Erythroblast (primary cell): ENCODE results near the gene RAB11FIP4.
A peak's percentile ranks its signal among the peaks of the same experiment; 100 is the strongest.

Experiments used
- DNase-seq, 2 experiments: peaks; one replicate each; lab custom pipeline; 2025; lab: John Stamatoyannopoulos, UW
- GATA1 ChIP-seq: IDR thresholded peaks from 2 replicates; pipeline ENCODE4 v1.6.1; 2011; ENCODE audit warnings: low read depth, mild to moderate bottlenecking, control low read depth, low read length, moderate library complexity
- POLR2A ChIP-seq: IDR thresholded peaks from 2 replicates; pipeline ENCODE4 v1.6.1; 2011; ENCODE audit warnings: mild to moderate bottlenecking, low read length

Gene RAB11FIP4

DNA sequence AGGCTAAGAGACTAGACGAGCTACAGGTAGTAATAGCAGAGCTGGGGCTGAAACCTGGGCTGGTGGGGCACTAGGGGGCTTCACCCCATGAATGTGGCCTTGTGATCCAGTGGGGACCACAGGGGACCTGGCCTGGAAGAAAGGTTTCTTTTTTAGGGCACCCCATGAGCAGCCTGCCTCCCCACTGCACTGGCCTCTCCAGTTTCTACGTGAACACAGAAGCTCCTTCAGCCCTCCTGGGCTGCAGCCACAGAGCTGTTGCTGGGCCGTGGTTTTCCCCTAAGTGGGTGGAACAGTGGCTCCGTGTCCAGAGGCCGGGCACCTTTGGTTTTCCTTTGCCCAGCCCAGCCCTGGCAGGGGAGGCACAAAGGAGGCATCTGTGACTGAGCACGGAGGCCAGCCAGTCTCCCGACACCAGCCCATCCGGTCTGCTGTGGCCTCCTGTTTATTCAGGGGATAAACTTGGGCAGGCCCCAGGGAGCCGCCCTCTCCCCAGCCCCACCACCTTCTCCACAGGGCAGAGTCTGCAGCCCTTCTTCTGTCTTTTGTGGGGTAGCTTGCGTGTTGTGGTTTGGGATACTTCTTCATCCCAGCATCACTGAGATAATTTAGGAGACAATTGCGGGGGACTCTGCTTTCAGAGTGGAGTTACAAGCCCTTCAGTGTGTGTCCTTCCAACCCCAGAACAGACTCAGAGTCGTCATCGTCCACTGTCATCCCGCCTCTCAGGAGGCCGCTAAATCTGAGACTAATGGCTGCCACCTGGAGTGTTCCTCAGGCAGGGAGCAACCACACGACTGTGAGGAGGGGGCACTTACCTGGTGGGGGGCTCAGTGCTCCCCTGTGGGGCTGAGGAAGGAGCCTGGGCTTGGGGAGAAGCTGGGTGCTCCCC, 85.3 kb downstream of the RAB11FIP4 start:
- no peak for DNase-seq
- TF ChIP-seq POLR2A: no peak
- no peak for TF ChIP-seq GATA1

DNA sequence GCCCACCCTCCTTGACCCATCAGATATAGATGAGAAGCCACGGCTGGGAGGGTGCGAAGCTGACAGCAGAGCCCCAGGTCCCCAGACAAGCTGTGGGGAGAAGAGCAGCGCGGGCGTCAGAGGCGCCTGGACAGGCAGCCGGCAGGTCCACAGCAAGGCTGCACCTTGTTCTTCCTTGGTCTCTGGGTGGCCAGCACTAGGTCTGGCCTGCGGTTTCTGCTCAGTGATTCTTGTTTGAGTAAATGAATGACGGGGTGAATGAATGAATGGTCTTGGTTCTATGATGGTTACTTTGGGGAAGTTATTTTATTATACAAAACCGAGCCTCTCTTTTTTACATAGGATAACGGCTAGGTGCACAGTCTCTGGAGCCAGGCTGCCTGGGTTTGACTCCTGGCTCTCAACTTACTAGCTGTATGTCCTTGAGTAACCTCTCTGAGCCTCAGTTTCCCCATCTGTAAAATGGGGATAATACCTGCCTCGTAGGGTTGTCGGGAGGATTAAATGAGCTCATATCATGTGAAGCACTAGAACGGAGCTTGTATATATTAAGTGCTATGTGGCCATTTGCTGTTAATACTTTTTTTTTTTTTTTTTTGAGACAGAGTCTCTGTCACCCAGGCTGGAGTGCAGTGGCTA, 86.1 kb downstream of the RAB11FIP4 start:
- TF ChIP-seq POLR2A (no peak), GATA1 (no peak)
- no peak for DNase-seq

DNA sequence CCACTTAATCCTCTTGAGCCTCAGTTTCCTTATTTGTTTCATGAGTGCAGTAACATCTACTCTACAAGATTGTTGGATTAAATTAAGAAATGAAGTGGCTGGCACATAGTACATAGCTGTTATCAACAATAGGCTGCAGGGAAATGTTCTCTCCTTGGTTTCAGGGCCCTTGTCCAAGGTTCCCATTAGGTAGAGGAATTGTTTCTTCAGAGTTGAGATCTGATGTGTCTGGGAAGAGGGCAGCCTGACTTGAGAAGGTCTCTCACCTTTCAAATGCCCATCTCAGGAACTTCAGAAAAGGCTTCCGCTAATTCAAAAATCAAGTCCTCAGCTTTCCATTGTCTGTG, 87.6 kb downstream of the RAB11FIP4 start:
- TF ChIP-seq POLR2A: no peak
- no peak for TF ChIP-seq GATA1

DNA sequence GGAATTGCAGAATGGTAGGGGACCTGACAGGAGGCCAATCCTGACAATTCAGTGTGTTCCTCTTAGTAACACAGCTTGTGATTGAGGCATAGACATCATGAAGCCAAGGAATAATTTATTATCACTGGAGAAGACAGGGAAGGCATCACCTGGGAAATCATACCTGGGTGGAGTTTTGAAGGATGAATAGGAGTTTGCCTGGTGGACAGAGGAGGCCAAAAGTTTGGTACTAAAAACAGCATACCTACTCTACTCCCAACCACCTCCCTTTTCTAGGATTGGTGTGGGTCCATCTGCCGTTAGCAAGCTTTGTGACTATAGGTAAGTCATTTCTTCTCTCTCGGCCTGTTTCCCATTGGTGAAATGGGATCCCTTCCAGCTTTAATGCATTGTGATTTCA, 88.0 kb downstream of the RAB11FIP4 start:
- TF ChIP-seq POLR2A: no peak
- no peak for TF ChIP-seq GATA1
- no peak for DNase-seq

More for the DNA sequence above, 87.6 kb downstream of the RAB11FIP4 start:
- no peak for DNase-seq

DNA sequence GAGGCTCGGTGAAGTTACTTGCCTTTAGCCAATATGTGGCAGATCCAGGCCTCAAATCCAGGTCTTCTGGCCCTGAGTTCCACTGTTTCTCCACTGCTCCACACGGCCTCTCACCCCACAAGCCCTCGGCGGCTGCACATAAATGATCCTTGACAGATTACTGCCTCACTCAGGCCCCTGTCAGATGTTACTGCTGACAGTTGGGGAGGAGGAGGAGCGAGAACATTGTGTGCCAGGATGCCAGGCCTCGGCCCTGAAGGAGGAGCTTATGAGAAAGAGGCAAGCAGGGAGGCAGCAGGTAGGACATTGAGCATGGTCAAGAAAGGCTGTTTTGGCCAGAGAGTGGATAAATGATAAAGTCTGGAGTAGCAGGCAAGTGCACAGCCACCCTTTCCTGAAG, 88.6 kb downstream of the RAB11FIP4 start:
- TF ChIP-seq GATA1 (no peak), POLR2A (no peak)
- no peak for DNase-seq

DNA sequence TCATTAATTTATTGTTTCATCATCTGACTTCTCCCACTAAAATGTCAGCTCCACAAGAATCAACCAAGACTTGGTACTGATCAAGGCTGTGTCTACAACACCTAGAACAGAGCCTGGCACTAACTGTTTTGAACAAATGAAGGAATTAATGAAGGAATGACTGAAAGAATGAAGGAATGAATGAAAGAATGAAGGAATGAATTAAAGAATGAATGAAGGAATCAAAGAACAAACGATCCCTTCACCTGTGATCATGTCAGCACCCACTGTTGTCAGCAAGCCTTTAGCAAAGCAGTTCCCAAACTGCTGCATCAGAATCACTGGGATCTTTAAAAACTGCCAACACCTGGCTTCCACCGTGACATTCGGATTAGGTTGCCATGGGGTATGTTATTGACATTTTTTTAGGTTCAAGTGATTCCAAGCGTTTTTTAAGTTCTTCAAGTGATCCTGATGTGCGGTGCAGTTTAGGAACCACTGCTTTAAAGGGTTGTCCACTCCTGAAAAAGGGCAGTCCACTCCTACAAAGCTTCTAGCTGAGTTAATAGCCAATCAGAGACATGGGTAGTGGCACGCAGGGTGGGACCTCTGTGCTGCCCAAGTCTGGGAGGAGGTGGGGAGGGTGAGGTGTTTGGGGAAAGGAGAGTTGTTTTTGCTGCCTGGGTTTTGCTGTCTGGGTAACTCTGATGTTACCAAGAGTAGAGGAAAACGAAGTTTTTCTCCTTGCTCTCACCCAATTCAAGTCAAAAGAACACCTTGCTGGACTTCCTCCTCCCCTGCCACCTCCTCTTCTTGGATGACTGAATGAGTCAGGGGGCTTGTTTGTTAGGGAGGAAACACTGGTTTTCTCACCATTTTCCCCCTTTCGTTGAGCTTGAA, 89.7 kb downstream of the RAB11FIP4 start:
- no peak for TF ChIP-seq GATA1
- no peak for TF ChIP-seq POLR2A
- DNase-seq: no peak

DNA sequence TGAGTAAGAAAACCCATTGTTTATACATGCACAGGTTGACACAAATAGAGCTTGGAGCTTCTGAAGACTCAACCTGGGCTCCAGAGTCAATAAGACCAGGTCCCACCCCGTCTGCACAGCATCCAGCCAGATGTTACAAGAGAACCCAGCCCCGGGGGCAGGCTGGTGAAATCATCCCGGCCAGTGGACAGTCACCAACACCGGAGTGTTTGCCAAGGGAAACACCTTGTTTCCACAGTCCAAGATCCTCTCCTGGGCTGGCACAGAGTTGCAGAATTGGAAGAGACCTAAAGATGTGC, 90.3 kb downstream of the RAB11FIP4 start:
- no peak for DNase-seq
- no peak for TF ChIP-seq POLR2A
- no peak for TF ChIP-seq GATA1

DNA sequence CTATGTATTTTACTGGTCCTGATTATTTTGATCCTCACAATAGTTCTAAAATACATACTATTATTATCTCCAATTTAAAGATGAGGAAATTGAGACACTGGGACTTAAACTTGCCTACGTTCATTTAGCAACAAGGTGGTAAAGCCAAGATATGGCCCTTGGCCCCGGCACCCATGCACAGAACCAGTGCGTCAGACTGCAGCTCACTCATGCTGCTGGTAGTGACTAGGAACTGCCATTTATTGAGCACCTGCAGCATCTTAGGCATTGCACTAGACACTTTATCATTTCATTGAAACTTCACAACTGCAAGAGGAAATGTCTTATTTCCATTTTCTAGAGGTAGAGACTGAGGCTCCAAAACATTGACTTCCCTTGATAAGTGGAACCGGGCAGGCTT, 93.3 kb downstream of the RAB11FIP4 start:
- no peak for DNase-seq
- TF ChIP-seq POLR2A: no peak
- no peak for TF ChIP-seq GATA1

DNA sequence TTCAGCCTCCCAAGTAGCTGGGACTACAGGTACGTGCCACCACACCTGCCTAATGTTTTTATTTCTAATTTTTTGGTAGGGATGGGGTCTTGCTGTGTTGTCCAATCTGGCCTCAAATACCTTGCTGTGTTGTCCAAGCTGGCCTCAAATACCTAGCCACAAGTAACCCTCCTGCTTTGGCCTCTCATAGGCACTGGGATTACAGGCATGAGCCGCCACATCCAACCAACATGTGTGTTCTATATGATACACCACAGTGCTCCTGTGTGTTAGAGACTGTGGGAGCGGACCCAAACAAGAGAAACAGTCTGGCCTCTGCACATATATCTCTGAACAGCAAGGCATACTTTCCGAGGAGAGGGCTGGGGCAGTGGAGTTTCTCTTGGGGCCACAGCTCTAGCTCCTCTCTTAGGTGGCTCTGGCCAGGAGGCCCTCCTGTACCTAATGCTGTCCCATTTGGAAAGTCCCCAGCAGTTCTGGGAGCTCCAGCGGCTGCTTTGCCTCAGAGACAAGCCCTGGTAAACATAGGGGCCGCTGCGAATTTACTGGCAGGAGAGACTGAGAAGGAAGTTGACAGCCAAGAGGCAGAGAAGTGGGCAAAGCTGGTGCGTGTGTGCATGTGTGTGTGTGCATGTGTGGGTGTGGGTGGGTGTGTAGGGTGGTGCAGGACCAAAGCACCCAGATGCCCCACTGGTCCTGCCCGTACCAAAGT, 95.0 kb downstream of the RAB11FIP4 start:
- DNase-seq: no peak

DNA sequence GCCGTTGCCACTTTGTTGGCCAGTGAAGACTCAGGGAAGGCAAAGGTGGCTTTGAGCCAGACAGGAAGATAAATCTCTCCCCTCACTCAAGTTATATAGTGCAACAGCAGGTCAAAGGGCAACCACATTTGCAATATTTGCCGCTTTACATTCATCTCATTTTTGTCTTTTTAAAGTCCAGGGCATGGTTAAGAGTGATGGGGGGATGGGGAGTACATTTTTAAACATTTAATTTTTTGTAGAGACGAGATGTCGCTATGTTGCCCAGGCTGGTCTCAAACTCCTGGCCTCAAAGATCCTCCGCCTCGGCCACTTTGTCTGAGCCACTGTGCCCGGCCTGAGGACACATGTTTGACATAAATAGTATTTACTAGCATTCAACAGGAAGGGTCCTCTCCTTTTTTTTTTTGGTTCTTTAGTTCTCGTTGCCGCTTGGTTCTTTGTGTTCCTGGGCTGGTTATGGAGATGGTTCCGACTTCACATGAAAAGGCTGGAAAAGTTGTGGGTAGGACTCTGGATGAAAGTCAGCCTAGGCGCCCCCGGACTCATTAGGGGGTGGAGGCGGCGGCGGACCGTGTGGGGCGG, 95.7 kb downstream of the RAB11FIP4 start:
- TF ChIP-seq POLR2A (no peak), GATA1 (no peak)
- DNase-seq: no peak

More for the DNA sequence above, 95.0 kb downstream of the RAB11FIP4 start:
- TF ChIP-seq POLR2A (no peak), GATA1 (no peak)

DNA sequence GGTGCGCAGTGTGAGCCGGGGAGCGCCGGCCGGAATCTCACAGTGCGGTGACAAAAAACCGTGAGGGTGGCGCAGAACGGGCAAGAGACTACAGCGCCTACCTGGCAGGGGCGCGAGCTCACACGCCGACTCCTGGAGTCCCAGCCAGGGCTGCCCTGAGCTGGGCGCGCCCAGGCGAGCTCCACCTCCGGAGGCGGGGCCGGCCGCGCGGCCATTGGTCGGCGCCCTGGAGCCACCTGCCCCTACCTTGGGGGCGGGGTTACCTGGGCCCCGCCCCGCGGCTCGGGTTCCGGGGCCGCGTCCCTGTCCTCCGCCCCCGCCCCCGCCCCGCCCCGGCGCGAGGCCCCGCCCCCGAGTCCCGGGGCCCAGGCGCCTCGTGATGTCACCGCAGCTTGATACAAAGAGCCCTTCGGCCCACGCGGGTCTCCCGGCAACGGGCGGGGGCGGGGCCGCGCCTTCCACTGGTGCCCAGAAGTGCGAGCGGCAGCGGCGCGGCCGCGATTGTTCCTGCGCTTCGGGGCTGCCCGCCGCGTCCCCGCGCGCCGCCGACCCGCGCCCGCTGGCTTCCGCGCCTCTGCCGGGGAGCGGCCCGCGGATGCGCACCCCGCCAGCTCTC, 96.3 kb downstream of the RAB11FIP4 start:
- peak; percentile 73 to 87 for DNase-seq
- TF ChIP-seq GATA1 (no peak), POLR2A (no peak)

DNA sequence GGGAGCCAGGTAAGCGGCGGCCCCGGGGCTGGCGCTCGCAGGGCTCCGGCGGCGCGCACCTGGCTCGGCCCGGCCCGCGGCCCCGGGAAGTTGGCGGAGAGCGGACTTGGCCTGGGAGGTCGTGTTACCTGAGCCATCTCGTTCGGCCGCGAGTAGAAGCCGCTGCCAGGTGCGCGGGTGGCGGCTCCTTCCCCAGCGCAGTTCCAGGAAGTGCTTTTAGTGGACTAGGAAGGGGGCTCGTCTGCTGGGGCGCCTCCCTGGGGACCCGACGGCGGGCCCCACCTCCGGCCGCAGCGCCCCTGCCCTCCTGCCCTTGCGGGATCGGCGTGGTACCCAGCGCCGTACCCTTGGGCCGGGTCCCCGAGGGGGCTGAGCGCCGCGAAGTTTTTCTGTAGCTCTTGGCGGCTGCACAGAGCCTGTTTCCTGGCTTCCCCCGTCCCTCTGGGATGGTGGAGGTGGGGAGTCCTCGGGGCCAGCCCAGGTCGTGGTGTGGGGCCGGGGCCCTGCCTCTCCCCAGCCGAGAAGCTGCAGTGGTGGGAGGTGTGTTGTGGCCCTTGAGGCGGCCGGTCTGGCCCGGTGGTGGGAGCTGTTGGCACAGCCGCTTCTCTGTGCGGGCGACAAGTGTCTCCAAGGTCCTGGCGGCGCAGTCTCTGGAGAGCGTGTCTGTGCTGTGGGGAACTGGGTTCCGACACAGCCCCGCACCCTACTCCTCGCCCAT, 96.9 kb downstream of the RAB11FIP4 start:
- no peak for DNase-seq
- no peak for TF ChIP-seq GATA1
- TF ChIP-seq POLR2A: no peak

DNA sequence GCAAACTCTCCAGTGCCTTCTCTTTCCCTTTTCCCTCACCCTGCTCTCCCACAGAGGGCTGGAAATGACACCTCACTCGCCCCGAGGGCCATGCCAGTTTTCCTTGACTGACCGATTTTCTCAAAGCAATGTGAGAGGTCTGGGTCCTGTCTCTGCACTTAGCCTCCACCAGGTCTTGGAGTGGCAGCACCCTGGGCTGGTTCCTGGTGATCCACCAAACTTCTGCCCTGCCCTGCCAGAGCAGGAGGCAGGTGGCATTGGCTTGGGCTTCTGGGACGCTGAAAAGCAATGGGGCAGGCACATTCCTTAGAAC, 97.5 kb downstream of the RAB11FIP4 start:
- TF ChIP-seq GATA1 (no peak), POLR2A (no peak)
- no peak for DNase-seq
